ENCODE measurements around the gene EIF4G1. TPM values are rescaled to one million over a fixed set of nuclear protein-coding genes. Genes with fewer than 3 reads are reported as not detected.

Gene EIF4G1
- total and polyA plus RNA-seq, 2 experiments from 2014 or later = 227 to 552 TPM

DNA sequence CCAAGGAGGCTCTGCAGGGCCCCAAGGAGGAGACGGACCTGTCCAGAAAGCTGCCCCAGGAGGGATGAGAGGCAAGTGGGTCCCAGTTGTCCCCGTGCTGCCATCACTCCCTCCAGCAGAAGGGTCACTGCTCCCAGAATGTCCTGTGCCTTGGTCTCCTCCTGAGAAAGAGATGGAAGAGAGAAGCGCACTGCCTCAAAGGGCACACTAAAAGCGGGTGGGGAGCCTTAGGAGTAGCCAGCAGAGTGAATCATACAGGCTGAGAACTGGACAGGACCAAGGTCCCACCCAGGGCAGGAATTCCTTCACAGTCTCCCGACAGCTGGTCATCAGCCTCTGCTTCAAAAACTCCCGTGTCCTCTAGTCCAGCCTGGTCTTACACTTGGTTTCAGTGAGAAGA lies 59.0 kb downstream of the EIF4G1 start:
- Histone ChIP-seq H3K9me2 (ENCODE audit: insufficient read depth) (no peaks in the 10 kb centered on the region), H3K36me3 (ENCODE audit: insufficient read depth) (peaks cover 3% of the 10 kb centered on the region; the same call in 1 of the 2 replicates), H3K79me2 (replicated peaks; ENCODE audit: insufficient read depth) (no peaks in the 10 kb centered on the region), H3K4me2 (no peak overlapping the region), H3K27me3 (ENCODE audit: insufficient read depth) (peaks cover 13% of the 10 kb centered on the region), H2AFZ (no peak overlapping the region), H3K4me3 (no peak overlapping the region), H3K27ac (ENCODE audit: low read depth) (no peak overlapping the region), H4K20me1 (replicated peaks; ENCODE audit: insufficient read depth) (peaks cover 14% of the 10 kb centered on the region; the same call in 1 of the 2 replicates), H3K4me1 (ENCODE audit: insufficient read depth) (peaks cover 46% of the 10 kb centered on the region), H3F3A (replicated peaks; ENCODE audit: low read depth) (peaks cover 11% of the 10 kb centered on the region; the same call in 1 of the 2 replicates)
- H3K27ac Mint-ChIP-seq = no peak overlapping the region
- H3K4me1 Mint-ChIP-seq = peaks cover 59% of the 10 kb centered on the region
- peaks cover 26% of the 10 kb centered on the region for H3K27me3 Mint-ChIP-seq (ENCODE audit: insufficient read depth, low read depth, poor library complexity)
- no peak overlapping the region for H3K4me3 Mint-ChIP-seq
- H3K9me3 Mint-ChIP-seq = no peaks in the 10 kb centered on the region
- no peak for ATAC-seq
- H3K36me3 Mint-ChIP-seq (ENCODE audit: low read depth) = peaks cover 12% of the 10 kb centered on the region; the same call in 2 of the 3 replicates
- TF ChIP-seq STAT1 (IDR thresholded peaks at IDR 0.05; ENCODE audit: unreplicated experiment) (no peak), EZH2phosphoT487 (IDR thresholded peaks at IDR 0.05; ENCODE audit: unreplicated experiment) (no peak), ZNF331 (CRISPR knock-in tag; IDR thresholded peaks at IDR 0.05; ENCODE audit: low read depth) (no peak), ZNF114 (CRISPR knock-in tag; IDR thresholded peaks at IDR 0.05) (no peak), POLR2AphosphoS5 (IDR thresholded peaks at IDR 0.05; ENCODE audit: low read depth) (no peak), NANOG (IDR thresholded peaks at IDR 0.05; ENCODE audit: borderline replicate concordance) (no peak), CREB1 (CRISPR knock-in tag; IDR thresholded peaks at IDR 0.05; ENCODE audit: low read depth) (no peak), JUNB (IDR thresholded peaks at IDR 0.05; ENCODE audit: unreplicated experiment) (no peak), EZH2 (IDR thresholded peaks at IDR 0.05; ENCODE audit: low read depth, unreplicated experiment) (no peak)
- TF ChIP-seq, protein P1, sequence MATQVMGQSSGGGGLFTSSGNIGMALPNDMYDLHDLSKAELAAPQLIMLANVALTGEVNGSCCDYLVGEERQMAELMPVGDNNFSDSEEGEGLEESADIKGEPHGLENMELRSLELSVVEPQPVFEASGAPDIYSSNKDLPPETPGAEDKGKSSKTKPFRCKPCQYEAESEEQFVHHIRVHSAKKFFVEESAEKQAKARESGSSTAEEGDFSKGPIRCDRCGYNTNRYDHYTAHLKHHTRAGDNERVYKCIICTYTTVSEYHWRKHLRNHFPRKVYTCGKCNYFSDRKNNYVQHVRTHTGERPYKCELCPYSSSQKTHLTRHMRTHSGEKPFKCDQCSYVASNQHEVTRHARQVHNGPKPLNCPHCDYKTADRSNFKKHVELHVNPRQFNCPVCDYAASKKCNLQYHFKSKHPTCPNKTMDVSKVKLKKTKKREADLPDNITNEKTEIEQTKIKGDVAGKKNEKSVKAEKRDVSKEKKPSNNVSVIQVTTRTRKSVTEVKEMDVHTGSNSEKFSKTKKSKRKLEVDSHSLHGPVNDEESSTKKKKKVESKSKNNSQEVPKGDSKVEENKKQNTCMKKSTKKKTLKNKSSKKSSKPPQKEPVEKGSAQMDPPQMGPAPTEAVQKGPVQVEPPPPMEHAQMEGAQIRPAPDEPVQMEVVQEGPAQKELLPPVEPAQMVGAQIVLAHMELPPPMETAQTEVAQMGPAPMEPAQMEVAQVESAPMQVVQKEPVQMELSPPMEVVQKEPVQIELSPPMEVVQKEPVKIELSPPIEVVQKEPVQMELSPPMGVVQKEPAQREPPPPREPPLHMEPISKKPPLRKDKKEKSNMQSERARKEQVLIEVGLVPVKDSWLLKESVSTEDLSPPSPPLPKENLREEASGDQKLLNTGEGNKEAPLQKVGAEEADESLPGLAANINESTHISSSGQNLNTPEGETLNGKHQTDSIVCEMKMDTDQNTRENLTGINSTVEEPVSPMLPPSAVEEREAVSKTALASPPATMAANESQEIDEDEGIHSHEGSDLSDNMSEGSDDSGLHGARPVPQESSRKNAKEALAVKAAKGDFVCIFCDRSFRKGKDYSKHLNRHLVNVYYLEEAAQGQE (IDR thresholded peaks at IDR 0.05; ENCODE audit: unreplicated experiment) = no peak
- TF ChIP-seq, protein P2, sequence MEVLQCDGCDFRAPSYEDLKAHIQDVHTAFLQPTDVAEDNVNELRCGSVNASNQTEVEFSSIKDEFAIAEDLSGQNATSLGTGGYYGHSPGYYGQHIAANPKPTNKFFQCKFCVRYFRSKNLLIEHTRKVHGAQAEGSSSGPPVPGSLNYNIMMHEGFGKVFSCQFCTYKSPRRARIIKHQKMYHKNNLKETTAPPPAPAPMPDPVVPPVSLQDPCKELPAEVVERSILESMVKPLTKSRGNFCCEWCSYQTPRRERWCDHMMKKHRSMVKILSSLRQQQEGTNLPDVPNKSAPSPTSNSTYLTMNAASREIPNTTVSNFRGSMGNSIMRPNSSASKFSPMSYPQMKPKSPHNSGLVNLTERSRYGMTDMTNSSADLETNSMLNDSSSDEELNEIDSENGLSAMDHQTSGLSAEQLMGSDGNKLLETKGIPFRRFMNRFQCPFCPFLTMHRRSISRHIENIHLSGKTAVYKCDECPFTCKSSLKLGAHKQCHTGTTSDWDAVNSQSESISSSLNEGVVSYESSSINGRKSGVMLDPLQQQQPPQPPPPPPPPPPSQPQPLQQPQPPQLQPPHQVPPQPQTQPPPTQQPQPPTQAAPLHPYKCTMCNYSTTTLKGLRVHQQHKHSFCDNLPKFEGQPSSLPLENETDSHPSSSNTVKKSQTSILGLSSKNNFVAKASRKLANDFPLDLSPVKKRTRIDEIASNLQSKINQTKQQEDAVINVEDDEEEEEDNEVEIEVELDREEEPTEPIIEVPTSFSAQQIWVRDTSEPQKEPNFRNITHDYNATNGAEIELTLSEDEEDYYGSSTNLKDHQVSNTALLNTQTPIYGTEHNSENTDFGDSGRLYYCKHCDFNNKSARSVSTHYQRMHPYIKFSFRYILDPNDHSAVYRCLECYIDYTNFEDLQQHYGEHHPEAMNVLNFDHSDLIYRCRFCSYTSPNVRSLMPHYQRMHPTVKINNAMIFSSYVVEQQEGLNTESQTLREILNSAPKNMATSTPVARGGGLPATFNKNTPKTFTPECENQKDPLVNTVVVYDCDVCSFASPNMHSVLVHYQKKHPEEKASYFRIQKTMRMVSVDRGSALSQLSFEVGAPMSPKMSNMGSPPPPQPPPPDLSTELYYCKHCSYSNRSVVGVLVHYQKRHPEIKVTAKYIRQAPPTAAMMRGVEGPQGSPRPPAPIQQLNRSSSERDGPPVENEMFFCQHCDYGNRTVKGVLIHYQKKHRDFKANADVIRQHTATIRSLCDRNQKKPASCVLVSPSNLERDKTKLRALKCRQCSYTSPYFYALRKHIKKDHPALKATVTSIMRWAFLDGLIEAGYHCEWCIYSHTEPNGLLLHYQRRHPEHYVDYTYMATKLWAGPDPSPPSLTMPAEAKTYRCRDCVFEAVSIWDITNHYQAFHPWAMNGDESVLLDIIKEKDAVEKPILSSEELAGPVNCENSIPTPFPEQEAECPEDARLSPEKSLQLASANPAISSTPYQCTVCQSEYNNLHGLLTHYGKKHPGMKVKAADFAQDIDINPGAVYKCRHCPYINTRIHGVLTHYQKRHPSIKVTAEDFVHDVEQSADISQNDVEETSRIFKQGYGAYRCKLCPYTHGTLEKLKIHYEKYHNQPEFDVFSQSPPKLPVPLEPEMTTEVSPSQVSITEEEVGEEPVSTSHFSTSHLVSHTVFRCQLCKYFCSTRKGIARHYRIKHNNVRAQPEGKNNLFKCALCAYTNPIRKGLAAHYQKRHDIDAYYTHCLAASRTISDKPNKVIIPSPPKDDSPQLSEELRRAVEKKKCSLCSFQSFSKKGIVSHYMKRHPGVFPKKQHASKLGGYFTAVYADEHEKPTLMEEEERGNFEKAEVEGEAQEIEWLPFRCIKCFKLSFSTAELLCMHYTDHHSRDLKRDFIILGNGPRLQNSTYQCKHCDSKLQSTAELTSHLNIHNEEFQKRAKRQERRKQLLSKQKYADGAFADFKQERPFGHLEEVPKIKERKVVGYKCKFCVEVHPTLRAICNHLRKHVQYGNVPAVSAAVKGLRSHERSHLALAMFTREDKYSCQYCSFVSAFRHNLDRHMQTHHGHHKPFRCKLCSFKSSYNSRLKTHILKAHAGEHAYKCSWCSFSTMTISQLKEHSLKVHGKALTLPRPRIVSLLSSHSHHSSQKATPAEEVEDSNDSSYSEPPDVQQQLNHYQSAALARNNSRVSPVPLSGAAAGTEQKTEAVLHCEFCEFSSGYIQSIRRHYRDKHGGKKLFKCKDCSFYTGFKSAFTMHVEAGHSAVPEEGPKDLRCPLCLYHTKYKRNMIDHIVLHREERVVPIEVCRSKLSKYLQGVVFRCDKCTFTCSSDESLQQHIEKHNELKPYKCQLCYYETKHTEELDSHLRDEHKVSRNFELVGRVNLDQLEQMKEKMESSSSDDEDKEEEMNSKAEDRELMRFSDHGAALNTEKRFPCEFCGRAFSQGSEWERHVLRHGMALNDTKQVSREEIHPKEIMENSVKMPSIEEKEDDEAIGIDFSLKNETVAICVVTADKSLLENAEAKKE (CRISPR knock-in tag; IDR thresholded peaks at IDR 0.05) = no peak
- TF ChIP-seq, protein P3, sequence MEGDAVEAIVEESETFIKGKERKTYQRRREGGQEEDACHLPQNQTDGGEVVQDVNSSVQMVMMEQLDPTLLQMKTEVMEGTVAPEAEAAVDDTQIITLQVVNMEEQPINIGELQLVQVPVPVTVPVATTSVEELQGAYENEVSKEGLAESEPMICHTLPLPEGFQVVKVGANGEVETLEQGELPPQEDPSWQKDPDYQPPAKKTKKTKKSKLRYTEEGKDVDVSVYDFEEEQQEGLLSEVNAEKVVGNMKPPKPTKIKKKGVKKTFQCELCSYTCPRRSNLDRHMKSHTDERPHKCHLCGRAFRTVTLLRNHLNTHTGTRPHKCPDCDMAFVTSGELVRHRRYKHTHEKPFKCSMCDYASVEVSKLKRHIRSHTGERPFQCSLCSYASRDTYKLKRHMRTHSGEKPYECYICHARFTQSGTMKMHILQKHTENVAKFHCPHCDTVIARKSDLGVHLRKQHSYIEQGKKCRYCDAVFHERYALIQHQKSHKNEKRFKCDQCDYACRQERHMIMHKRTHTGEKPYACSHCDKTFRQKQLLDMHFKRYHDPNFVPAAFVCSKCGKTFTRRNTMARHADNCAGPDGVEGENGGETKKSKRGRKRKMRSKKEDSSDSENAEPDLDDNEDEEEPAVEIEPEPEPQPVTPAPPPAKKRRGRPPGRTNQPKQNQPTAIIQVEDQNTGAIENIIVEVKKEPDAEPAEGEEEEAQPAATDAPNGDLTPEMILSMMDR (conservative IDR thresholded peaks at IDR 0.05; ENCODE audit: low read depth in 2 of 2) = no peak
- TF ChIP-seq, protein P4, sequence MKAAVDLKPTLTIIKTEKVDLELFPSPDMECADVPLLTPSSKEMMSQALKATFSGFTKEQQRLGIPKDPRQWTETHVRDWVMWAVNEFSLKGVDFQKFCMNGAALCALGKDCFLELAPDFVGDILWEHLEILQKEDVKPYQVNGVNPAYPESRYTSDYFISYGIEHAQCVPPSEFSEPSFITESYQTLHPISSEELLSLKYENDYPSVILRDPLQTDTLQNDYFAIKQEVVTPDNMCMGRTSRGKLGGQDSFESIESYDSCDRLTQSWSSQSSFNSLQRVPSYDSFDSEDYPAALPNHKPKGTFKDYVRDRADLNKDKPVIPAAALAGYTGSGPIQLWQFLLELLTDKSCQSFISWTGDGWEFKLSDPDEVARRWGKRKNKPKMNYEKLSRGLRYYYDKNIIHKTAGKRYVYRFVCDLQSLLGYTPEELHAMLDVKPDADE (IDR thresholded peaks at IDR 0.05) = no peak
- DNase-seq (ENCODE audit: low spot score) = no peak
